Heart left ventricle (tissue), 16 donors: ENCODE measurements around the gene FOXJ3. TPM values are rescaled to one million over a fixed set of nuclear protein-coding genes. Genes with fewer than 3 reads are reported as not detected.

ENCODE experiments used
- ATAC-seq, 4 donors: fragments of 200-7000 bp; cut with Tn5 transposase; one replicate each; pipeline ENCODE4 v1.9.1; 2020 to 2022; ENCODE audit warnings: moderate library complexity in 4 of 4, mild to moderate bottlenecking in 3 of 4, moderate number of reproducible peaks in 1 of 4
- DNase-seq, 5 donors: peaks; one replicate each; pipeline ENCODE4 v3.0.0-alpha.2; 2020
- H3K27ac ChIP-seq, 12 donors: fragments of 200-600 bp; sonication (generic) in 4 of 12; one replicate each; pipeline versions ENCODE4 v1.5.0 to v1.8.0; 2016 to 2022; ENCODE audit warnings: mild to moderate bottlenecking in 2 of 12
- H3K27me3 ChIP-seq, 9 donors: fragments of 200-600 bp; sonication (generic) in 2 of 9; one replicate each; pipeline versions ENCODE4 v1.5.1 to v1.8.0; 2016 to 2022; ENCODE audit warnings: mild to moderate bottlenecking in 3 of 9
- H3K36me3 ChIP-seq, 9 donors: fragments of 200-600 bp; sonication (generic) in 2 of 9; one replicate each; pipeline versions ENCODE4 v1.5.0 to v1.8.0; 2018 to 2022; ENCODE audit warnings: mild to moderate bottlenecking in 2 of 9
- H3K4me1 ChIP-seq, 12 donors: fragments of 200-600 bp; sonication (generic) in 4 of 12; one replicate each; pipeline versions ENCODE4 v1.5.0 to v1.8.0; 2016 to 2022; ENCODE audit warnings: mild to moderate bottlenecking in 3 of 12
- H3K4me3 ChIP-seq, 12 donors: fragments of 200-600 bp; sonication (generic) in 4 of 12; one replicate each; pipeline versions ENCODE4 v1.5.0 to v1.8.0; 2017 to 2022; ENCODE audit warnings: mild to moderate bottlenecking in 9 of 12, moderate library complexity in 4 of 12
- H3K9me3 ChIP-seq, 12 donors: fragments of 200-600 bp; sonication (generic) in 4 of 12; one replicate each; pipeline versions ENCODE4 v1.5.0 to v1.8.0; 2016 to 2022; ENCODE audit warnings: mild to moderate bottlenecking in 1 of 12
- CTCF ChIP-seq, 12 donors: fragments of 200-600 bp; sonication (generic) in 4 of 12; IDR thresholded peaks; one replicate each; pipeline versions ENCODE4 v1.5.0 to v1.8.0; 2018 to 2022; ENCODE audit warnings: antibody characterized with exemption in 12 of 12, mild to moderate bottlenecking in 5 of 12
- POLR2A ChIP-seq, 2 donors: fragments of 450-650 bp; IDR thresholded peaks; one replicate each; pipeline ENCODE4 v1.6.1; 2017; ENCODE audit warnings: antibody characterized with exemption in 2 of 2, mild to moderate bottlenecking in 2 of 2, moderate library complexity in 2 of 2
- WGBS, 4 donors: extraction: QIAGEN DNeasy Blood & Tissue Kit in 2 of 4; methylation state at CpG; one replicate each; pipeline versions ENCODE4 v1.1.5 to v1.1.7; 2013 to 2018; 5-methylcytosine and 5-hydroxymethylcytosine counted together
- intact Hi-C, 10 donors: fragments of 100-400 bp; cut with DNase I; formaldehyde crosslinking; loops; one replicate each; pipeline versions ENCODE4 v1.11.1 to v1.14.2; 2022
- polyA plus RNA-seq, 2 donors: library from polyadenylated mRNA; stranded (reverse); fragments of 200-250 nt; gene quantifications; one replicate each; pipeline ENCODE4 v1.2.3, GENCODE V29; 2013
- total RNA-seq, 9 donors: library from RNA; depleted of rRNA in 2 of 9; stranded (reverse); fragments of >200 nt in 2 of 9; fragmentation: NEBNext Ultra II Directional in 3 of 9; extraction: Animal tissue kit (Norgen Biotek cat#: 25700) in 3 of 9; gene quantifications; one replicate each; pipeline versions ENCODE4 v1.1.0 to v1.2.4, GENCODE V29; 2016 to 2023
- donor health status: ischemic (EF 13 %, LVEDD 7.1; RV severe dilation, severe dysfunction).
- donor health status: healthy with polysubstance abuse.
- donor health status: DM: no; HTN: yes; CAD: no.
- donor health status: DM: no; HTN: no; CAD: no.
- donor health status: ischemic (EF 25% LVEDD 6.9; RV normal size, moderate dysfunction).
- donor health status: ischemic (EF 25% LVEDD 5.7; RV mildly dilated, moderate dysfunction).
- donor health status: healthy.
- donor health status: DM: yes; HTN: yes; CAD: no.
- donor health status: ischemic (EF 35%, LVEDD 5.7; RV mildly dilated, moderate dysfunction).
- donor health status: nonischemic (EF 11% LVEDD 7.7; RV severe dilation, severe dysfunction).
- donor health status: DM: yes; HTN: yes; CAD: no.
- donor health status: PGD.
- donor health status: ischemic (EF 29% LVEDD 5.4; RV normal size, mild dysfunction).
- donor health status: nonischemic (EF 23%, LVEDD 6.1; RV moderate dilation, normal function).

The FOXJ3 gene
- total and polyA plus RNA-seq, 11 donors = 10.8 to 48.8 (median 36.4) TPM

GRCh38 chr1:42298520-42298919, 36.5 kb downstream of the FOXJ3 start:
- WGBS, 4 donors = 94 to 99% (median 98%) methylated on average over 2 of the region's 2 CpGs
- Histone ChIP-seq H3K9me3 (peaks cover 0 to 25% (median 0%) of the 10 kb centered on the region in 12 donors), H3K27me3 (no peaks in the 10 kb centered on the region), H3K27ac (no peak overlapping the region), H3K36me3 (peaks cover 0 to 9% (median 0%) of the 10 kb centered on the region in 9 donors), H3K4me1 (no peaks in the 10 kb centered on the region), H3K4me3 (no peak overlapping the region)
- DNase-seq (no peak), ATAC-seq (no peak)
- TF ChIP-seq POLR2A (IDR thresholded peaks at IDR 0.05) = no peak
- intact Hi-C loops = no loop called here

- Histone ChIP-seq H3K4me3 (no peak overlapping the region), H3K36me3 (no peaks in the 10 kb centered on the region), H3K4me1 (no peaks in the 10 kb centered on the region), H3K27ac (no peak overlapping the region), H3K9me3 (peaks cover 0 to 13% (median 0%) of the 10 kb centered on the region in 12 donors), H3K27me3 (no peaks in the 10 kb centered on the region)
- 95 to 99% (median 98%) methylated on average over 5 of the region's 5 CpGs for WGBS, 4 donors
- no peak for ATAC-seq
- no peak for DNase-seq
- TF ChIP-seq CTCF (IDR thresholded peaks at IDR 0.05) (no peak), POLR2A (IDR thresholded peaks at IDR 0.05) (no peak)
- intact Hi-C loops = no loop called here
These were observed 39.2 kb downstream of the FOXJ3 start for GRCh38 chr1:42295816-42296215.

- Histone ChIP-seq H3K27me3 (no peaks in the 10 kb centered on the region), H3K27ac (no peak overlapping the region), H3K36me3 (no peaks in the 10 kb centered on the region), H3K4me3 (no peak overlapping the region), H3K9me3 (no peaks in the 10 kb centered on the region), H3K4me1 (peaks cover 0 to 4% (median 0%) of the 10 kb centered on the region in 12 donors)
- ATAC-seq (no peak), DNase-seq (no peak)
- intact Hi-C loops = no loop called here
- 81 to 83% (median 81%) methylated on average over 2 of the region's 2 CpGs for WGBS, 4 donors
- TF ChIP-seq POLR2A (IDR thresholded peaks at IDR 0.05) (no peak), CTCF (IDR thresholded peaks at IDR 0.05) (no peak)
These were observed 44.9 kb downstream of the FOXJ3 start for GRCh38 chr1:42290130-42290529.

- WGBS, 4 donors = 66 to 76% (median 72%) methylated on average over 1 of the region's 1 CpG
- TF ChIP-seq POLR2A (IDR thresholded peaks at IDR 0.05) = no peak
- no peak for TF ChIP-seq CTCF (IDR thresholded peaks at IDR 0.05)
- no peak for ATAC-seq
- peaks cover 0 to 12% (median 0%) of the 10 kb centered on the region in 12 donors for H3K4me1 ChIP-seq
- intact Hi-C loops = no loop called here
- no peak overlapping the region for H3K27ac ChIP-seq
- H3K36me3 ChIP-seq = no peaks in the 10 kb centered on the region
- no peaks in the 10 kb centered on the region for H3K9me3 ChIP-seq
- DNase-seq = no peak
- no peaks in the 10 kb centered on the region for H3K27me3 ChIP-seq
- H3K4me3 ChIP-seq = no peak overlapping the region
These were observed 46.6 kb downstream of the FOXJ3 start for GRCh38 chr1:42288311-42288985.
